Transverse colon (tissue), 3 donors: ENCODE measurements around the gene FLYWCH2.

Source experiments
- EP300 ChIP-seq: sonication (generic); formaldehyde crosslinking; IDR thresholded peaks from one replicate; pipeline ENCODE4 v1.6.1; 2017; ENCODE audit warnings: antibody characterized with exemption, low read depth
- POLR2A ChIP-seq: fragments of 450-650 bp; IDR thresholded peaks from one replicate; pipeline ENCODE4 v1.6.1; 2016; ENCODE audit warnings: antibody characterized with exemption, mild to moderate bottlenecking, moderate library complexity
- TF ChIP-seq, protein P1 (sequence below), 5 experiments: fragments of 200-600 bp in 3 of 5; fragments of 450-650 bp in 2 of 5; sonication (generic) in 3 of 5; IDR thresholded peaks; 1 replicate in 2 of 5; 2 replicates in 3 of 5; pipeline ENCODE4 v1.5.1; 2016 to 2017; ENCODE audit warnings: antibody characterized with exemption in 5 of 5, inconsistent platforms in 3 of 5, mild to moderate bottlenecking in 2 of 5, moderate library complexity in 1 of 5

DNA sequence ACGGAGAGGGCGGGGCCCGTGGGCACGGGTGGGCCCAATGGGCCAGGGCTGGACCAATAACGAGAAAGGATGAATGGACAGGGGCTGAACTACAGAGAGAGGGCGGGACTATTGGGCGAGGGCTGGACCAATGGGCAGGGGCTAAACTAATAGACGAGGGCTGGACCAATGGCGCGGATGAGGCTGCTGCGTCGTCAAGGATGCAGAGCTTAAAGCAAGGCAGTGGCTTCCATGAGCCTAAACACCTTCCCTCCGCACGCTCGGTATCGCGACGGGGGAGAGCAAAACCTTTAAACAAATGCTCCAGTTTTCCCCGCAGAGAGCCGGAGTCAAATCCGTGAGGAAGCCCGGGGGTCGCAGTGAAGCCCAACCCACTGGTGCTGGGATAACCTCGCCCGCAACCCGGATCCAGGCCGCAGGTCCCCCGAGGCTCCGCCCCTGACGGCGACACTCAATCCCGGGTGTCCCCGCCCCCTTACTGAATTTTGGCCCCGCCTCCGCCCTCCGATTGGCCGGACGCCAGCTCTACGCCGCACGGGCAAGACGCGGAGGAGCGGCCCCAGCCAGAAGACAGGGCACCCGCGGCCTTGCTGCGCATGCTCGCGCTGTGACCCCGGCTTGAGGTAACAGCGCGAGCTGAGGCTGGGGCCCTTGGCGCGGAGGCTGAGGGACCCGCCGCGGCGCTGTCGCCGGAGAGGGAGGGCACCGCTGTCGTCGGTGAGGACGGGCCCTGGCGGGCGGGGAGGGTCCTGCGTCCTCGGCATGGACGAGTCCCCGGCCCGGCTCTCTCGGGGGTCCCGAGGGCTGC lies at the start of gene FLYWCH2:
- TF ChIP-seq, protein P1, sequence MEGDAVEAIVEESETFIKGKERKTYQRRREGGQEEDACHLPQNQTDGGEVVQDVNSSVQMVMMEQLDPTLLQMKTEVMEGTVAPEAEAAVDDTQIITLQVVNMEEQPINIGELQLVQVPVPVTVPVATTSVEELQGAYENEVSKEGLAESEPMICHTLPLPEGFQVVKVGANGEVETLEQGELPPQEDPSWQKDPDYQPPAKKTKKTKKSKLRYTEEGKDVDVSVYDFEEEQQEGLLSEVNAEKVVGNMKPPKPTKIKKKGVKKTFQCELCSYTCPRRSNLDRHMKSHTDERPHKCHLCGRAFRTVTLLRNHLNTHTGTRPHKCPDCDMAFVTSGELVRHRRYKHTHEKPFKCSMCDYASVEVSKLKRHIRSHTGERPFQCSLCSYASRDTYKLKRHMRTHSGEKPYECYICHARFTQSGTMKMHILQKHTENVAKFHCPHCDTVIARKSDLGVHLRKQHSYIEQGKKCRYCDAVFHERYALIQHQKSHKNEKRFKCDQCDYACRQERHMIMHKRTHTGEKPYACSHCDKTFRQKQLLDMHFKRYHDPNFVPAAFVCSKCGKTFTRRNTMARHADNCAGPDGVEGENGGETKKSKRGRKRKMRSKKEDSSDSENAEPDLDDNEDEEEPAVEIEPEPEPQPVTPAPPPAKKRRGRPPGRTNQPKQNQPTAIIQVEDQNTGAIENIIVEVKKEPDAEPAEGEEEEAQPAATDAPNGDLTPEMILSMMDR (IDR thresholded peaks at IDR 0.05), result peak in 1 of 5 experiments; percentile 46
- peak; percentile 81 for TF ChIP-seq POLR2A
- no peak for TF ChIP-seq EP300
